Measurements from ENCODE around the gene GOLPH3L. TPM values are rescaled to one million over a fixed set of nuclear protein-coding genes. Genes with fewer than 3 reads are reported as not detected.

Gene GOLPH3L
- polyA plus RNA-seq (2013), result 27.5 TPM

GRCh38 chr1:150696995-150697927 is at the start of gene GOLPH3L:
GOLPH3L (minus strand) TSS chr1:150697154; CDS start chr1:150694838, 2,316 bp downstream.
- peak within 1 kb of the TSS; percentile 88 to 93 for H3K27ac ChIP-seq (ENCODE audit: insufficient read depth in 1 of 2, low read depth in 1 of 2, low read length in 2 of 2, poor library complexity in 1 of 2, severe bottlenecking in 2 of 2)
- H3K4me1 ChIP-seq (ENCODE audit: control extremely low read depth in 1 of 4, control insufficient read depth in 4 of 4, insufficient read depth in 4 of 4, low read length in 3 of 4), result peaks cover 0 to 16% (median 7%) of the 10 kb centered on the region in 4 experiments
- H3K4me3 ChIP-seq (ENCODE audit: control insufficient read depth in 1 of 7, extremely low read depth in 1 of 7, insufficient read depth in 4 of 7, low read depth in 2 of 7, low read length in 6 of 7), result peak within 1 kb of the TSS; percentile 60 to 99 (median 93)
- H3K9me3 ChIP-seq (ENCODE audit: control extremely low read depth in 1 of 5, control insufficient read depth in 4 of 5, insufficient read depth in 2 of 5, low read depth in 1 of 5, low read length in 4 of 5), result no peaks in the 10 kb centered on the region
- H3K27me3 ChIP-seq (replicated peaks in 2 of 5; ENCODE audit: control insufficient read depth in 4 of 5, insufficient read depth in 5 of 5, low read length in 4 of 5), result no peaks in the 10 kb centered on the region
- ChIA-PET POLR2A (interaction anchor here (0.5 to 0.7 kb wide), 2 partner anchors 11 to 140 kb away, joined by 3 read pairs; no protein-coding TSS in a partner anchor), CTCF (interaction anchor here (0.6 to 1.9 kb wide), 7 partner anchors 11 to 535 kb away, joined by 3 to 6 read pairs (median 4); partner anchors contain the start of gene CTSS)
- WGBS (ENCODE audit: insufficient coverage), result 0% methylated on average over 6 of the region's 18 CpGs
- H3K36me3 ChIP-seq (ENCODE audit: control insufficient read depth in 4 of 4, insufficient read depth in 4 of 4, low read length in 3 of 4), result peaks cover 3 to 20% (median 11%) of the 10 kb centered on the region in 4 experiments
- peak; percentile 98 to 99 (median 98) for DNase-seq

GRCh38 chr1:150730130-150730721 is 33.3 kb upstream of the GOLPH3L start:
- Histone ChIP-seq H3K27ac (ENCODE audit: insufficient read depth in 1 of 2, low read depth in 1 of 2, low read length in 2 of 2, poor library complexity in 1 of 2, severe bottlenecking in 2 of 2) (no peak overlapping the region), H3K4me1 (ENCODE audit: control extremely low read depth in 1 of 4, control insufficient read depth in 4 of 4, insufficient read depth in 4 of 4, low read length in 3 of 4) (peaks cover 0 to 4% (median 0%) of the 10 kb centered on the region in 4 experiments), H3K4me3 (ENCODE audit: control insufficient read depth in 1 of 7, extremely low read depth in 1 of 7, insufficient read depth in 4 of 7, low read depth in 2 of 7, low read length in 6 of 7) (no peak overlapping the region), H3K27me3 (replicated peaks in 2 of 5; ENCODE audit: control insufficient read depth in 4 of 5, insufficient read depth in 5 of 5, low read length in 4 of 5) (no peaks in the 10 kb centered on the region), H3K9me3 (ENCODE audit: control extremely low read depth in 1 of 5, control insufficient read depth in 4 of 5, insufficient read depth in 2 of 5, low read depth in 1 of 5, low read length in 4 of 5) (no peaks in the 10 kb centered on the region), H3K36me3 (ENCODE audit: control insufficient read depth in 4 of 4, insufficient read depth in 4 of 4, low read length in 3 of 4) (peaks cover 2 to 20% (median 11%) of the 10 kb centered on the region in 4 experiments)
- no peak for DNase-seq
- ChIA-PET POLR2A (interaction anchor here (0.6 kb wide), 1 partner anchor 18 kb away, joined by 3 read pairs; no protein-coding TSS in a partner anchor), CTCF (interaction anchor here (1.2 kb wide), 1 partner anchor 169 kb away, joined by 3 read pairs; no protein-coding TSS in a partner anchor)
- 100% methylated on average over 2 of the region's 3 CpGs for WGBS (ENCODE audit: insufficient coverage)

GRCh38 chr1:150724336-150724735 is 27.4 kb upstream of the GOLPH3L start:
- CTCF ChIA-PET, result no interaction called here

GRCh38 chr1:150720703-150721102 is 23.7 kb upstream of the GOLPH3L start, which contains the start of gene HORMAD1:
HORMAD1 (minus strand) TSS chr1:150720895; CDS start chr1:150719505, 1,390 bp downstream.
- H3K27ac ChIP-seq (ENCODE audit: insufficient read depth in 1 of 2, low read depth in 1 of 2, low read length in 2 of 2, poor library complexity in 1 of 2, severe bottlenecking in 2 of 2), result no peak within 1 kb of the TSS
- over 99% methylated on average over 20 of the region's 24 CpGs for WGBS (ENCODE audit: insufficient coverage)
- H3K4me3 ChIP-seq (ENCODE audit: control insufficient read depth in 1 of 7, extremely low read depth in 1 of 7, insufficient read depth in 4 of 7, low read depth in 2 of 7, low read length in 6 of 7), result no peak within 1 kb of the TSS
- no peaks in the 10 kb centered on the region for H3K36me3 ChIP-seq (ENCODE audit: control insufficient read depth in 4 of 4, insufficient read depth in 4 of 4, low read length in 3 of 4)
- ChIA-PET CTCF (interaction anchor here (1.6 kb wide), 1 partner anchor 28 kb away, joined by 3 read pairs; no protein-coding TSS in a partner anchor), POLR2A (no interaction called here)
- H3K9me3 ChIP-seq (ENCODE audit: control extremely low read depth in 1 of 5, control insufficient read depth in 4 of 5, insufficient read depth in 2 of 5, low read depth in 1 of 5, low read length in 4 of 5), result peaks cover 0 to 2% (median 0%) of the 10 kb centered on the region in 5 experiments
- DNase-seq, result no peak
- no peaks in the 10 kb centered on the region for H3K4me1 ChIP-seq (ENCODE audit: control extremely low read depth in 1 of 4, control insufficient read depth in 4 of 4, insufficient read depth in 4 of 4, low read length in 3 of 4)
- H3K27me3 ChIP-seq (replicated peaks in 2 of 5; ENCODE audit: control insufficient read depth in 4 of 5, insufficient read depth in 5 of 5, low read length in 4 of 5), result no peaks in the 10 kb centered on the region

More at GRCh38 chr1:150724336-150724735, 27.4 kb upstream of the GOLPH3L start:
- POLR2A ChIA-PET, result no interaction called here
- 100% methylated on average over 1 of the region's 2 CpGs for WGBS (ENCODE audit: insufficient coverage)
- no peaks in the 10 kb centered on the region for H3K36me3 ChIP-seq (ENCODE audit: control insufficient read depth in 4 of 4, insufficient read depth in 4 of 4, low read length in 3 of 4)
- H3K27me3 ChIP-seq (replicated peaks in 2 of 5; ENCODE audit: control insufficient read depth in 4 of 5, insufficient read depth in 5 of 5, low read length in 4 of 5), result no peaks in the 10 kb centered on the region
- H3K4me1 ChIP-seq (ENCODE audit: control extremely low read depth in 1 of 4, control insufficient read depth in 4 of 4, insufficient read depth in 4 of 4, low read length in 3 of 4), result no peaks in the 10 kb centered on the region
- H3K27ac ChIP-seq (ENCODE audit: insufficient read depth in 1 of 2, low read depth in 1 of 2, low read length in 2 of 2, poor library complexity in 1 of 2, severe bottlenecking in 2 of 2), result no peak overlapping the region
- peaks cover 0 to 2% (median 0%) of the 10 kb centered on the region in 5 experiments for H3K9me3 ChIP-seq (ENCODE audit: control extremely low read depth in 1 of 5, control insufficient read depth in 4 of 5, insufficient read depth in 2 of 5, low read depth in 1 of 5, low read length in 4 of 5)
- no peak overlapping the region for H3K4me3 ChIP-seq (ENCODE audit: control insufficient read depth in 1 of 7, extremely low read depth in 1 of 7, insufficient read depth in 4 of 7, low read depth in 2 of 7, low read length in 6 of 7)
- DNase-seq, result no peak

GRCh38 chr1:150720098-150720497 is 23.1 kb upstream of the GOLPH3L start:
- H3K36me3 ChIP-seq (ENCODE audit: control insufficient read depth in 4 of 4, insufficient read depth in 4 of 4, low read length in 3 of 4), result no peaks in the 10 kb centered on the region
- H3K4me1 ChIP-seq (ENCODE audit: control extremely low read depth in 1 of 4, control insufficient read depth in 4 of 4, insufficient read depth in 4 of 4, low read length in 3 of 4), result no peaks in the 10 kb centered on the region
- H3K9me3 ChIP-seq (ENCODE audit: control extremely low read depth in 1 of 5, control insufficient read depth in 4 of 5, insufficient read depth in 2 of 5, low read depth in 1 of 5, low read length in 4 of 5), result peaks cover 0 to 2% (median 0%) of the 10 kb centered on the region in 5 experiments
- no peaks in the 10 kb centered on the region for H3K27me3 ChIP-seq (replicated peaks in 2 of 5; ENCODE audit: control insufficient read depth in 4 of 5, insufficient read depth in 5 of 5, low read length in 4 of 5)
- no peak overlapping the region for H3K4me3 ChIP-seq (ENCODE audit: control insufficient read depth in 1 of 7, extremely low read depth in 1 of 7, insufficient read depth in 4 of 7, low read depth in 2 of 7, low read length in 6 of 7)
- DNase-seq, result no peak
- no peak overlapping the region for H3K27ac ChIP-seq (ENCODE audit: insufficient read depth in 1 of 2, low read depth in 1 of 2, low read length in 2 of 2, poor library complexity in 1 of 2, severe bottlenecking in 2 of 2)
- WGBS (ENCODE audit: insufficient coverage), result 99% methylated on average over 18 of the region's 21 CpGs
- POLR2A ChIA-PET, result interaction anchor here (0.7 kb wide), 1 partner anchor 25 kb away, joined by 3 read pairs; no protein-coding TSS in a partner anchor
- CTCF ChIA-PET, result no interaction called here

- H3K27ac ChIP-seq (ENCODE audit: insufficient read depth in 1 of 2, low read depth in 1 of 2, low read length in 2 of 2, poor library complexity in 1 of 2, severe bottlenecking in 2 of 2), result no peak overlapping the region
- POLR2A ChIA-PET, result no interaction called here
- CTCF ChIA-PET, result no interaction called here
- H3K4me1 ChIP-seq (ENCODE audit: control extremely low read depth in 1 of 4, control insufficient read depth in 4 of 4, insufficient read depth in 4 of 4, low read length in 3 of 4), result no peaks in the 10 kb centered on the region
- H3K27me3 ChIP-seq (replicated peaks in 2 of 5; ENCODE audit: control insufficient read depth in 4 of 5, insufficient read depth in 5 of 5, low read length in 4 of 5), result no peaks in the 10 kb centered on the region
- DNase-seq, result no peak
- 93% methylated on average over 4 of the region's 11 CpGs for WGBS (ENCODE audit: insufficient coverage)
- no peak overlapping the region for H3K4me3 ChIP-seq (ENCODE audit: control insufficient read depth in 1 of 7, extremely low read depth in 1 of 7, insufficient read depth in 4 of 7, low read depth in 2 of 7, low read length in 6 of 7)
- no peaks in the 10 kb centered on the region for H3K36me3 ChIP-seq (ENCODE audit: control insufficient read depth in 4 of 4, insufficient read depth in 4 of 4, low read length in 3 of 4)
- H3K9me3 ChIP-seq (ENCODE audit: control extremely low read depth in 1 of 5, control insufficient read depth in 4 of 5, insufficient read depth in 2 of 5, low read depth in 1 of 5, low read length in 4 of 5), result no peaks in the 10 kb centered on the region
These were observed 21.4 kb upstream of the GOLPH3L start for GRCh38 chr1:150718225-150718891.
